Adrenal gland (tissue), 5 donors: Measurements from ENCODE around the gene SYNPO2.

Source experiments
- POLR2A ChIP-seq, 2 donors: fragments of 450-650 bp; IDR thresholded peaks; one replicate each; pipeline ENCODE4 v1.6.1; 2017; ENCODE audit warnings: antibody characterized with exemption in 2 of 2, mild to moderate bottlenecking in 2 of 2, moderate library complexity in 1 of 2
- TF ChIP-seq, protein P1 (sequence below), 6 experiments: fragments of 450-650 bp in 4 of 6; fragments of 200-600 bp in 2 of 6; sonication (generic) in 1 of 6; IDR thresholded peaks; 1 replicate in 5 of 6; 2 replicates in 1 of 6; pipeline versions ENCODE4 v1.5.1 to v1.8.0; 2016 to 2021; ENCODE audit warnings: antibody characterized with exemption in 6 of 6, mild to moderate bottlenecking in 2 of 6, moderate library complexity in 1 of 6
- donor health status: DM: no; HTN: no; CAD: no.

DNA sequence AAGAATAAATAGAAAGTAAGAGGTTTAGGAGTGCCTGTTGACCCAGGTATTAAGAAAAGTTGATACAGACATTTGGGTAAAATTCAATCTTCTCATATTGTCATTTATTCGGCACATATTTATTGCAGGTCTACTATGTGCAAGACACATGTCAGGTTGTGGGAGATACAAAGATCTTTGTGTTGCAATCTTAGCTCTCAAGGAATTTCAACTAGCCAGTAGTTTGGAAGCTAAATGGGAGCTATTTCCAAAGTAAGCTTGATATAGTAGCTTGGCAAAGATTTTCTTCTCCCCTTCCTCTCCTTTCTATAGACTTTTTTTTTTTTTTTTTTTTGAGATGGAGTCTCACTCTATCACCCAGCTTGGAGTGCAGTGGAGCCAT, 122.9 kb downstream of the SYNPO2 start:
- TF ChIP-seq, protein P1, sequence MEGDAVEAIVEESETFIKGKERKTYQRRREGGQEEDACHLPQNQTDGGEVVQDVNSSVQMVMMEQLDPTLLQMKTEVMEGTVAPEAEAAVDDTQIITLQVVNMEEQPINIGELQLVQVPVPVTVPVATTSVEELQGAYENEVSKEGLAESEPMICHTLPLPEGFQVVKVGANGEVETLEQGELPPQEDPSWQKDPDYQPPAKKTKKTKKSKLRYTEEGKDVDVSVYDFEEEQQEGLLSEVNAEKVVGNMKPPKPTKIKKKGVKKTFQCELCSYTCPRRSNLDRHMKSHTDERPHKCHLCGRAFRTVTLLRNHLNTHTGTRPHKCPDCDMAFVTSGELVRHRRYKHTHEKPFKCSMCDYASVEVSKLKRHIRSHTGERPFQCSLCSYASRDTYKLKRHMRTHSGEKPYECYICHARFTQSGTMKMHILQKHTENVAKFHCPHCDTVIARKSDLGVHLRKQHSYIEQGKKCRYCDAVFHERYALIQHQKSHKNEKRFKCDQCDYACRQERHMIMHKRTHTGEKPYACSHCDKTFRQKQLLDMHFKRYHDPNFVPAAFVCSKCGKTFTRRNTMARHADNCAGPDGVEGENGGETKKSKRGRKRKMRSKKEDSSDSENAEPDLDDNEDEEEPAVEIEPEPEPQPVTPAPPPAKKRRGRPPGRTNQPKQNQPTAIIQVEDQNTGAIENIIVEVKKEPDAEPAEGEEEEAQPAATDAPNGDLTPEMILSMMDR (IDR thresholded peaks at IDR 0.05) = no peak
- TF ChIP-seq POLR2A (IDR thresholded peaks at IDR 0.05) = no peak
